SK-N-MC (cell line): ENCODE data around the gene TMCO4.
"Not testable (repeated sequence)": the region's sequence is repeated elsewhere in the genome, so short reads cannot be mapped to it uniquely, and the experiment has no call there.

Source experiments
- DNase-seq: peaks from one replicate; pipeline ENCODE4 v3.0.0-alpha.2; 2011; ENCODE audit warnings: low read depth, low spot score
- H3K27ac ChIP-seq: fragments of 200-600 bp; sonication (generic); 2 replicates; pipeline ENCODE4 v1.5.1; 2016; ENCODE audit warnings: mixed run types
- H3K36me3 ChIP-seq: fragments of 200-600 bp; sonication (generic); 2 replicates; pipeline ENCODE4 v1.6.1; 2017; ENCODE audit warnings: antibody characterized with exemption, low read length, mixed read lengths; ENCODE audit not compliant: insufficient read depth
- H3K4me3 ChIP-seq: fragments of 200-600 bp; sonication (generic); 2 replicates; pipeline ENCODE4 v1.5.1; 2016
- H3K9ac ChIP-seq: fragments of 200-600 bp; sonication (generic); 2 replicates; pipeline ENCODE4 v1.8.0; 2017; ENCODE audit warnings: mixed run types, mixed read lengths; ENCODE audit not compliant: insufficient read length
- H3K9me3 ChIP-seq: fragments of 200-600 bp; sonication (generic); 2 replicates; pipeline ENCODE4 v1.6.1; 2017; ENCODE audit warnings: low read depth, mild to moderate bottlenecking, antibody characterized with exemption, low read length, moderate library complexity, mixed read lengths
- EZH2 ChIP-seq: fragments of 200-600 bp; sonication (generic); IDR thresholded peaks from one replicate; pipeline ENCODE4 v1.6.1; 2017; ENCODE audit warnings: antibody characterized with exemption
- FOXP2 ChIP-seq: optimal IDR thresholded peaks from 2 replicates; pipeline ENCODE3; 2011; ENCODE audit warnings: mild to moderate bottlenecking, moderate library complexity; ENCODE audit not compliant: insufficient read depth; ENCODE audit errors: extremely low read length, control extremely low read depth
- POLR2AphosphoS5 ChIP-seq: IDR thresholded peaks from 2 replicates; pipeline ENCODE4 v1.6.1; 2012; ENCODE audit warnings: mild to moderate bottlenecking, low read depth, low read length, borderline replicate concordance

The TMCO4 gene

GRCh38 chr1:19799230-19800075 lies at the start of gene TMCO4:
TMCO4 (minus strand) TSS chr1:19799916; CDS start chr1:19780758, 19,158 bp downstream.
- TF ChIP-seq EZH2 (no peak), POLR2AphosphoS5 (no peak), FOXP2 (no peak)
- Histone ChIP-seq H3K27ac (no peak within 1 kb of the TSS), H3K9me3 (no peaks in the 10 kb centered on the region), H3K4me3 (no peak within 1 kb of the TSS), H3K9ac (no peak within 1 kb of the TSS), H3K36me3 (no peaks in the 10 kb centered on the region)
- DNase-seq, result no peak

DNA sequence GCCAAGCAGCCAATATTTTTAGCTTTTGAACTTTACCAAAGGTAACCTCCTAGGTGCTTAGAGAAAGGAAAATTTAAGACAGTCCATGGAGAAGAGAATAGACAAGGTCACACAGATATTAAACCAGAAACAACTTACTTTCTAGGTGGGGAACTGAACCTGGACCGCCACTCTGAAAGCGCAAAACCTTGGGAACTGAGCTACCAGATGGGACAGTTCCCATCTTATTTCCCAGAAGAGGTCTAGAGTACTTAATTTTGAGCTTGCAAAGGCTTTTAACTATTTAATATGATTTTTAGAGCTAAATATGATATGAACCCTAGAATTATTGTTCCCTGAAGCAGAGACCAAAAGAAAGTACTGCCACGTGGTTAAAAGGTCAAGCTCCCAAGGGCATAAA lies 49.6 kb upstream of the TMCO4 start:
- H3K4me3 ChIP-seq, H3K9me3 ChIP-seq, H3K27ac ChIP-seq, H3K36me3 ChIP-seq, H3K9ac ChIP-seq, DNase-seq: not testable (repeated sequence)

GRCh38 chr1:19847334-19847733 lies 47.6 kb upstream of the TMCO4 start:
- not testable (repeated sequence) for H3K9ac ChIP-seq, H3K9me3 ChIP-seq, DNase-seq, H3K27ac ChIP-seq, H3K4me3 ChIP-seq, H3K36me3 ChIP-seq

DNA sequence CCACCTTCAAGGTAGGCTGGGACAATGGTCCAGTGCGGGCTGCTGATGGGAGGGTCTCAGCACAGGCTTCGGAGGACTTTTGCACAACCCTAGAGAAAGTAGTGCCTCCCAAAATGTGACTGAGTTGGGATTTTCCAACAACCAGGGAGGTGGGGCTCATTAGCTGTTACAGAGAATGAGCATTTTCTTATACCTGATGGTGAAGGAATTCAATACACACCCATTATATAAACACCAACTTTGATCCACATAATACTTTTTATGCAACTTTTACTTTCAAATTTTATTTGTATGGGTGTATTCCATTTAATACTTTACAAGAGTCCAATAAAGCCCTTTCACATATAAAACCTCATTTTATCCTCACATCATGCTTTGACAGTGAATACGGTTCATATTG lies 46.6 kb upstream of the TMCO4 start:
- no peak for TF ChIP-seq POLR2AphosphoS5
- TF ChIP-seq FOXP2, result no peak
- no peak for TF ChIP-seq EZH2
- H3K4me3 ChIP-seq, result no peak overlapping the region
- no peak overlapping the region for H3K9ac ChIP-seq
- H3K9me3 ChIP-seq, result no peaks in the 10 kb centered on the region
- H3K27ac ChIP-seq, result no peak overlapping the region
- no peaks in the 10 kb centered on the region for H3K36me3 ChIP-seq
- no peak for DNase-seq

GRCh38 chr1:19845555-19845954 lies 45.8 kb upstream of the TMCO4 start:
- Histone ChIP-seq H3K9ac (no peak overlapping the region), H3K4me3 (no peak overlapping the region), H3K36me3 (no peaks in the 10 kb centered on the region), H3K9me3 (no peaks in the 10 kb centered on the region), H3K27ac (no peak overlapping the region)
- no peak for TF ChIP-seq POLR2AphosphoS5
- TF ChIP-seq FOXP2, result no peak
- no peak for DNase-seq

GRCh38 chr1:19844731-19845495 lies 45.2 kb upstream of the TMCO4 start:
- no peak overlapping the region for H3K27ac ChIP-seq
- H3K9me3 ChIP-seq, result no peaks in the 10 kb centered on the region
- H3K4me3 ChIP-seq, result no peak overlapping the region
- no peaks in the 10 kb centered on the region for H3K36me3 ChIP-seq
- H3K9ac ChIP-seq, result no peak overlapping the region
- no peak for TF ChIP-seq EZH2
- TF ChIP-seq POLR2AphosphoS5, result 0 out of 2 replicates have a peak, but pooled peaks have one; percentile 33
- TF ChIP-seq FOXP2, result no peak
- no peak for DNase-seq

- TF ChIP-seq EZH2 (no peak), POLR2AphosphoS5 (no peak), FOXP2 (no peak)
- Histone ChIP-seq H3K27ac (no peak overlapping the region), H3K9me3 (no peaks in the 10 kb centered on the region), H3K9ac (no peak overlapping the region), H3K36me3 (no peaks in the 10 kb centered on the region), H3K4me3 (no peak overlapping the region)
- no peak for DNase-seq
Observed at GRCh38 chr1:19840228-19840627, 40.5 kb upstream of the TMCO4 start.

GRCh38 chr1:19837866-19838265 lies 38.1 kb upstream of the TMCO4 start:
- H3K36me3 ChIP-seq, result no peaks in the 10 kb centered on the region
- no peak for DNase-seq
- H3K9ac ChIP-seq, result no peak overlapping the region
- no peaks in the 10 kb centered on the region for H3K9me3 ChIP-seq
- TF ChIP-seq EZH2 (no peak), POLR2AphosphoS5 (no peak), FOXP2 (no peak)
- no peak overlapping the region for H3K27ac ChIP-seq
- H3K4me3 ChIP-seq, result no peak overlapping the region
